ENCODE results near the gene CHADL. TPM values are rescaled to one million over a fixed set of nuclear protein-coding genes. Genes with fewer than 3 reads are reported as not detected.

The CHADL gene
- total RNA-seq, 1 donor from 2014 or later, result 0.27 TPM

GRCh38 chr22:41215409-41215808 lies 25.3 kb downstream of the CHADL start:
- peaks cover 12% of the 10 kb centered on the region for H3K36me3 Mint-ChIP-seq (ENCODE audit: unreplicated experiment)
- no peak for DNase-seq
- H3K9me3 Mint-ChIP-seq (ENCODE audit: unreplicated experiment), result peaks cover 3% of the 10 kb centered on the region
- peaks cover 10% of the 10 kb centered on the region for H3K4me1 Mint-ChIP-seq (ENCODE audit: low read depth, unreplicated experiment)
- no peak overlapping the region for H3K4me3 Mint-ChIP-seq (ENCODE audit: unreplicated experiment)
- TF ChIP-seq CTCF (IDR thresholded peaks at IDR 0.05; ENCODE audit: partially characterized antibody, unreplicated experiment), result no peak
- no peak overlapping the region for H3K27ac Mint-ChIP-seq (ENCODE audit: unreplicated experiment)
- H3K27me3 Mint-ChIP-seq (ENCODE audit: unreplicated experiment), result peaks cover 1% of the 10 kb centered on the region

GRCh38 chr22:41206719-41207118 lies 34.0 kb downstream of the CHADL start:
- no peak for DNase-seq
- Mint-ChIP-seq H3K4me1 (ENCODE audit: low read depth, unreplicated experiment) (peaks cover 4% of the 10 kb centered on the region), H3K4me3 (ENCODE audit: unreplicated experiment) (no peak overlapping the region), H3K36me3 (ENCODE audit: unreplicated experiment) (no peaks in the 10 kb centered on the region), H3K27ac (ENCODE audit: unreplicated experiment) (no peak overlapping the region), H3K27me3 (ENCODE audit: unreplicated experiment) (peaks cover 13% of the 10 kb centered on the region), H3K9me3 (ENCODE audit: unreplicated experiment) (peaks cover 5% of the 10 kb centered on the region)
- TF ChIP-seq CTCF (IDR thresholded peaks at IDR 0.05; ENCODE audit: partially characterized antibody, unreplicated experiment), result no peak

- no peak for TF ChIP-seq CTCF (IDR thresholded peaks at IDR 0.05; ENCODE audit: partially characterized antibody, unreplicated experiment)
- Mint-ChIP-seq H3K27me3 (ENCODE audit: unreplicated experiment) (peaks cover 15% of the 10 kb centered on the region), H3K36me3 (ENCODE audit: unreplicated experiment) (no peaks in the 10 kb centered on the region), H3K27ac (ENCODE audit: unreplicated experiment) (peak within 1 kb of the TSS; percentile 90), H3K9me3 (ENCODE audit: unreplicated experiment) (peaks cover 7% of the 10 kb centered on the region), H3K4me1 (ENCODE audit: low read depth, unreplicated experiment) (peaks cover 4% of the 10 kb centered on the region), H3K4me3 (ENCODE audit: unreplicated experiment) (peak within 1 kb of the TSS; percentile 99)
- DNase-seq, result peak; percentile 98
Observed at GRCh38 chr22:41204992-41205900, 35.5 kb downstream of the CHADL start, which contains the start of gene L3MBTL2. L3MBTL2 (plus strand) TSS chr22:41205312; CDS start chr22:41205363, 51 bp downstream.

GRCh38 chr22:41204066-41204465 lies 36.7 kb downstream of the CHADL start:
- peaks cover 7% of the 10 kb centered on the region for H3K9me3 Mint-ChIP-seq (ENCODE audit: unreplicated experiment)
- peaks cover 4% of the 10 kb centered on the region for H3K4me1 Mint-ChIP-seq (ENCODE audit: low read depth, unreplicated experiment)
- H3K36me3 Mint-ChIP-seq (ENCODE audit: unreplicated experiment), result no peaks in the 10 kb centered on the region
- peaks cover 15% of the 10 kb centered on the region for H3K27me3 Mint-ChIP-seq (ENCODE audit: unreplicated experiment)
- TF ChIP-seq CTCF (IDR thresholded peaks at IDR 0.05; ENCODE audit: partially characterized antibody, unreplicated experiment), result no peak
- DNase-seq, result no peak
- no peak overlapping the region for H3K27ac Mint-ChIP-seq (ENCODE audit: unreplicated experiment)
- H3K4me3 Mint-ChIP-seq (ENCODE audit: unreplicated experiment), result peak overlapping the region; percentile 49

- DNase-seq, result no peak
- no peak for TF ChIP-seq CTCF (IDR thresholded peaks at IDR 0.05; ENCODE audit: partially characterized antibody, unreplicated experiment)
- Mint-ChIP-seq H3K9me3 (ENCODE audit: unreplicated experiment) (peaks cover 7% of the 10 kb centered on the region), H3K4me1 (ENCODE audit: low read depth, unreplicated experiment) (peaks cover 4% of the 10 kb centered on the region), H3K4me3 (ENCODE audit: unreplicated experiment) (no peak overlapping the region), H3K27me3 (ENCODE audit: unreplicated experiment) (peaks cover 15% of the 10 kb centered on the region), H3K27ac (ENCODE audit: unreplicated experiment) (no peak overlapping the region), H3K36me3 (ENCODE audit: unreplicated experiment) (no peaks in the 10 kb centered on the region)
Observed at GRCh38 chr22:41203118-41203517, 37.6 kb downstream of the CHADL start.

All from glutamatergic neuron (in vitro differentiated cells).